Putamen (tissue), 1 donor: ENCODE measurements around the gene C9orf50.
"Not testable (repeated sequence)": the region's sequence is repeated elsewhere in the genome, so short reads cannot be mapped to it uniquely, and the experiment has no call there.

Source experiments
- DNase-seq: peaks from one replicate; pipeline ENCODE4 v3.0.0-alpha.2; 2016; ENCODE audit warnings: low spot score

C9orf50 gene

GRCh38 chr9:129648092-129648763 is 27.3 kb upstream of the C9orf50 start:
- no peak for DNase-seq

- DNase-seq, result no peak
Measured at GRCh38 chr9:129647635-129648034, 26.7 kb upstream of the C9orf50 start.

GRCh38 chr9:129646654-129647053 is 25.8 kb upstream of the C9orf50 start:
- DNase-seq, result no peak

- no peak for DNase-seq
Measured at GRCh38 chr9:129646252-129646651, 25.4 kb upstream of the C9orf50 start.

GRCh38 chr9:129644902-129645301 is 24.0 kb upstream of the C9orf50 start:
- no peak for DNase-seq

- no peak for DNase-seq
Measured at GRCh38 chr9:129644365-129644764, 23.5 kb upstream of the C9orf50 start.

GRCh38 chr9:129643706-129644105 is 22.8 kb upstream of the C9orf50 start:
- DNase-seq, result no peak

GRCh38 chr9:129641750-129642585 is 21.1 kb upstream of the C9orf50 start, which contains the start of gene ASB6:
Gene ASB6 (minus strand): TSS chr9:129642151. CDS start chr9:129641999, 152 bp downstream.
- peak; percentile 93 for DNase-seq

- no peak for DNase-seq
Measured at GRCh38 chr9:129640871-129641749, 20.2 kb upstream of the C9orf50 start.

GRCh38 chr9:129640086-129640870 is 19.4 kb upstream of the C9orf50 start:
- DNase-seq, result peak; percentile 86

- DNase-seq, result no peak
Measured at GRCh38 chr9:129639756-129640085, 18.8 kb upstream of the C9orf50 start.

GRCh38 chr9:129639034-129639630 is 18.2 kb upstream of the C9orf50 start:
- no peak for DNase-seq

GRCh38 chr9:129637673-129638439 is 17.0 kb upstream of the C9orf50 start:
- no peak for DNase-seq

GRCh38 chr9:129637102-129637501 is 16.2 kb upstream of the C9orf50 start:
- DNase-seq, result no peak

- DNase-seq, result not testable (repeated sequence)
Measured at GRCh38 chr9:129636343-129636742, 15.4 kb upstream of the C9orf50 start.

GRCh38 chr9:129635099-129636065 is 14.5 kb upstream of the C9orf50 start:
- no peak for DNase-seq

GRCh38 chr9:129633848-129634247 is 12.9 kb upstream of the C9orf50 start:
- no peak for DNase-seq

GRCh38 chr9:129633207-129633606 is 12.3 kb upstream of the C9orf50 start:
- DNase-seq, result no peak

- no peak for DNase-seq
Measured at GRCh38 chr9:129632460-129632859, 11.6 kb upstream of the C9orf50 start.
